HG03460 (cell line): Measurements from ENCODE around the gene ANKS1B.
"Not testable (repeated sequence)": the region's sequence is repeated elsewhere in the genome, so short reads cannot be mapped to it uniquely, and the experiment has no call there.

Experiments
- ATAC-seq: cut with Tn5 transposase; IDR thresholded peaks from one replicate; pipeline ENCODE4 v1.9.1; 2021; ENCODE audit not compliant: unreplicated experiment

ANKS1B gene

GRCh38 chr12:98847242-98847641 lies 1137.5 kb downstream of the ANKS1B start:
- ATAC-seq = no peak

- no peak for ATAC-seq
These were observed 1138.8 kb downstream of the ANKS1B start for GRCh38 chr12:98845957-98846356.

- no peak for ATAC-seq
These were observed 1144.4 kb downstream of the ANKS1B start for GRCh38 chr12:98840325-98840724.

- ATAC-seq = no peak
These were observed 1146.5 kb downstream of the ANKS1B start for GRCh38 chr12:98838231-98838647.

- not testable (repeated sequence) for ATAC-seq
These were observed 1147.5 kb downstream of the ANKS1B start for GRCh38 chr12:98837134-98837752.

GRCh38 chr12:98830657-98831056 lies 1154.1 kb downstream of the ANKS1B start:
- no peak for ATAC-seq

GRCh38 chr12:98828802-98829600 lies 1155.7 kb downstream of the ANKS1B start:
- no peak for ATAC-seq

GRCh38 chr12:98823012-98823411 lies 1161.7 kb downstream of the ANKS1B start:
- no peak for ATAC-seq

- no peak for ATAC-seq
These were observed 1162.9 kb downstream of the ANKS1B start for GRCh38 chr12:98821866-98822265.

GRCh38 chr12:98821232-98821631 lies 1163.5 kb downstream of the ANKS1B start:
- no peak for ATAC-seq

GRCh38 chr12:98819821-98820404 lies 1164.8 kb downstream of the ANKS1B start:
- no peak for ATAC-seq

- ATAC-seq = no peak
These were observed 1165.7 kb downstream of the ANKS1B start for GRCh38 chr12:98819071-98819470.

GRCh38 chr12:98818239-98818638 lies 1166.5 kb downstream of the ANKS1B start:
- no peak for ATAC-seq

GRCh38 chr12:98817742-98818141 lies 1167.0 kb downstream of the ANKS1B start:
- ATAC-seq = no peak

- no peak for ATAC-seq
These were observed 1168.0 kb downstream of the ANKS1B start for GRCh38 chr12:98816720-98817119.

GRCh38 chr12:98814254-98814653 lies 1170.5 kb downstream of the ANKS1B start:
- ATAC-seq = no peak

- ATAC-seq = no peak
These were observed 1172.5 kb downstream of the ANKS1B start for GRCh38 chr12:98812225-98812624.

GRCh38 chr12:98808243-98808875 lies 1176.4 kb downstream of the ANKS1B start:
- ATAC-seq = no peak

- ATAC-seq = no peak
These were observed 1177.5 kb downstream of the ANKS1B start for GRCh38 chr12:98807187-98807586.

- ATAC-seq = no peak
These were observed 1181.1 kb downstream of the ANKS1B start for GRCh38 chr12:98803468-98804209.

- ATAC-seq = no peak
These were observed 1184.9 kb downstream of the ANKS1B start for GRCh38 chr12:98799822-98800221.
